Caki2 (cell line): ENCODE data around the gene TMEM72. TPM values are rescaled to one million over a fixed set of nuclear protein-coding genes. Genes with fewer than 3 reads are reported as not detected.
"Not testable (repeated sequence)": the region's sequence is repeated elsewhere in the genome, so short reads cannot be mapped to it uniquely, and the experiment has no call there.

Experiments used
- DNase-seq: peaks from one replicate; pipeline ENCODE4 v3.0.0-alpha.2; 2015; ENCODE audit warnings: low read depth
- in situ Hi-C: cut with HindIII; loops from 2 replicates; pipeline ENCODE4 v1.10.0; 2016; ENCODE audit warnings: low sequenced_read_pairs, low pct_unique_long_range_greater_than_20kb, mixed read lengths
- total RNA-seq: library from RNA; depleted of rRNA; stranded (reverse); fragments of >200 nt; shearing (Covaris generic); gene quantifications from 2 replicates; pipeline ENCODE4 v1.2.3, GENCODE V29; 2014; ENCODE audit warnings: low replicate concordance; rRNA removed

TMEM72 gene
- 1.5 TPM in 1 of 2 replicates, not detected in the other for total RNA-seq

DNA sequence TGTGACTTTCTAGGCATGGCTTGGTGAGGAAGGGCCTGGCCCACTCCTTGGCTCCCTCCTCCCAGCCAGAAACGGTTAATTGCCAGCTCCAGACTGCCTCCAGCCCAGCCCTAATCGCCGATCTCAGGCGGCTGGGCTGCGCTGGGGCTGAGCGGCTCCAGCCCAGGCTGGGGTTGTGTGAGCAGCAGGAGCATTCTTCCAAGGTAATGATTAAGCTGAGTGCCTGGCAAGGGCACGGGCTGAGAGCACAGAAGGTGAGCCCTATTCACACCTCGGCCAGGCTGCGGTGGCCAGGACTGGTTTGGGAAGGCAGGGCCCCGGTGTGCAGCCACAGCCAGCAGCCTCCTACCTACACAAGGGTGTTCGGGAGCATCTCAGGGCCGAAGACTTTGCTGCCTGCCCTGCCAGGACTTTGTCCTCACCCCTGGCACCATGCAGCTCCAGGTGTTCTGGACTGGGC is at the start of gene TMEM72:
TMEM72 (plus strand) TSS at position 257 of the 460 bp plus-strand sequence; CDS start at position 433, 176 bp downstream.
- in situ Hi-C loops: no loop called here
- peak; percentile 78 for DNase-seq

DNA sequence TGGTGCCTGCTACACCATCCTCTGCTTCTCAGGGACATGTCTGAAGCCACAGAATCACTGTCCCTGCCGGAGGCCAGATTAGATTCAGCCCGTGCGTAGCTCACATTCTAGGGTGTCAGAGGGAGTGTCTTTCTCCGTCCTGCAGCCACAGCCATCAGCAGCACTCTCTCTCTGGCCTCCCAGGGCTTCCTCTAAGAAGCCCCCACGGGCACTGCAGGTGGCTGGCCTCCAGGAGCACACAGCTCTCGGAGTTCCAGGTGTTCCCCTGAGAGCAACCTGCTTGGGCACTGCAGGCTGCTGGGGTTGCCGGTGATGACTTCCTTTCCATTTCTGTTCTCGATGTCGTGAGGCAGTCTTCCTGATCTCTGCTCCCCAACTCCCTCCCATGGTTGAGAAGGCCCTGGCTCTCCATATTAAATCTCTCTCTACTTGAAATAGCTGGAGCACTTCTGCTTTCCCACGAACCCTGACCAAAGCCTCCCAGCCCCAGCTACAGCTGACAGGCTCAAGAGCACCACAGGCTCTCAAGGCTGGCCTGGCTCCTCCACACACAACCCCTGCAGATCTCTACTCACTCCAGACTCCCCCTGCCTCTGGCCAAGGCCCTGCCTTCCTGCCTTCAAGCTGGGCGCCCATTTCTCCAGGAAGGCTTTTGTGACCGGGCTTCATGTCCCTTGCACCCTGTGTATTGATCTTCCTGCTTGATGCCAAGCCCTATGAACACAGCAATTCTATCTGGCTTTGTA is 49.0 kb upstream of the TMEM72 start:
- in situ Hi-C loops: no loop called here
- no peak for DNase-seq

DNA sequence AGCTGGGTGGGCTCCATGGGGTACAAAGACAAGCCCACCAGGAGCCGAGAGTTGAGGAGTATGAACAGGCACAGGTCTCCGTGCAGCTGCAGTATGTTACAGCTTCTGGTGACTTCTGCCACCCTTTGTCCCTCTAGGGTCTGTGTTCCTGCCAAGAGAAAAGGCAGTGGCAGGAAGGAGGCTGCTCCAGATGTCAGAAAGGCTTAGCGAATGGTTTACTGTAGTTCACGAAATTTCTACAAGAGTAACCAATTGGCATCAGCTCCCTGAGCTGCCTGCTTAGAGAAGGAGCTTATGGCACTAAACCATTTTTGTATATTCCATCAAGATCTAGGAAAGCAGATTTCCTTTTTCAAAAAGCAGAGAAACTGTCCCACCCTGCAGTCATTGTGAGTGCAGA is 48.2 kb upstream of the TMEM72 start:
- DNase-seq: no peak
- in situ Hi-C loops: no loop called here

DNA sequence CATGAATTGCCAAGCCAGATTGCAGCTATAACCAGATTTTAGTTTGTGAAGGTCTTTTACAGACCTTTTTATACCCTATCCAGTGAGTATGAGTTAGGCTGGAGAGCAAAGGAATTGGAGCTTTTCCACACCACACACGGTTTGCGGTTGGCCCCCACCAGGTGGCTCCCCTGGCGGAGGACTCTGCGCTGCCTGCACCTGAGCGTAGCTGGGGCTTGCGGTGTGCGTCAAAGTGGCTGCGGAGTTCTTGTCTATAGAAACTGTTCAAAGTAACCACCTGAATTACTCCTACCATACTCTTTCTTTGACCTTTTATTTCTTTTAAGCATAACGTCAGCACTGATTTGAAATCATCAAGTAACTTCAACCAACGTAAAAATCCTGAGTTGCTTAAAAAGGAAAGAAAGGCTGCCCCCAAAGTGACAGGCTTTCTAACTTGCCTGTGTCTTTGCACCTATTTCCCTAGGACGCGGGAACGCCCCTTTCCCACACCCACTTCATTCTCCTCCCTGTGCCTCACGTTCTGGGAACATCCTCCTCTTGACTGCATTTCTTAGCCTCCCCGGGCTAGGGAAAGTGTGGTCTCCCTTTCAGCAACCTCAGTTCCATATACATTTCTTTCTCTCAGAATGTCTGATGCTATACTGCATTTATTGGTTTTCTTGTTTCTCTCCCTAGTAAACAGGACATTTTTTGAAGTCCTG is 47.6 kb upstream of the TMEM72 start:
- DNase-seq: no peak
- in situ Hi-C loops: no loop called here

DNA sequence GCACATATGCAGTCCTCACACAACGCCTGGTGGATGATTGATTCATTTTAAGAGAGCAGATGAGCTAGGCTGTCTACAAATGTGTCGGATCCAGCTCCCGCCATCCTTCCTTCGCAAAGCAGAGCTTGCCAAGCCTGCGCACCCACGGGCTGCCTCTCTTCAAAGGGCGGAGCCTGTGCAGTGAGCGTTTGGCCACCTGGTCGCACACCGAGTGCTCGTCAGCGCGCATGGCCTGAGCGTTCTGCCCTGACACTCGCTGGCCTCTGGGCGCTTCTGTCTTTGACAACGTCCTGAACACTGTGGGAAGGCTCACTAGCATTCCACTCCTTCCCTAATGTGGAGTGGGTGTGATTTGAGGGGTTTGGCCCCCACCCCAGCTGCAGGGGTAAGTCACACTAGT is 47.1 kb upstream of the TMEM72 start:
- no peak for DNase-seq
- in situ Hi-C loops: no loop called here

DNA sequence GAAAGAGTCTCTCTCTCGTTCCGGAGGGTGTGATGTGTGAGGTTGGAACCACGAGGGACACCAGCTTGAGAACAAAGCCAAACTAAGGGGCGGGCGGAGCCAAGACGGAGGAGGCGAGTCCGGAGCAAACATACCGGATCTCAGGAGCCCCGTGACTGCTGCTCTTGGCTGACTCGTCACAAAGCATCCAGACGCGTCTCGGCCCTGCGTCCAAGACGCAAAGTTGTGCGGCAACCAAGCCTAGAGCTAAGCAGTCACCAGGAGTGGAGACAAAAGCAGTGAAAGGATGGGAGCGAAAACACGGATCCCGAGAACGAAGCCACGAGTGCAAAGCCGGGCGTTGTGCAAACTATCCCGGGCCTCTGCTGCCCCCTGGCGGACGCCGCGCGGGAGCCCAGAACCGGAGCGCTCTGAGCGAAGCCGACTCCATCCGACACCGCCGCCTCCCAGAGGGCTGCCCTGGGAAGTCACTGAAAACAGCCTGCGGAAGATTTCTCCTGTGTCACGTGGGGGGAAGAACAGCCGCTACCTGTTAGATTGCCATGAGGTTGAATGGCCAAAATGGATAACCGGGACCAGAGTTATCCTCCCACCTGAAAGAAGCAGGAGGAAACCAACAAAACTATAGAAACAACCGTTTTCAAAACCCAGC is 46.4 kb upstream of the TMEM72 start:
- DNase-seq: peak; percentile 82
- in situ Hi-C loops: no loop called here

DNA sequence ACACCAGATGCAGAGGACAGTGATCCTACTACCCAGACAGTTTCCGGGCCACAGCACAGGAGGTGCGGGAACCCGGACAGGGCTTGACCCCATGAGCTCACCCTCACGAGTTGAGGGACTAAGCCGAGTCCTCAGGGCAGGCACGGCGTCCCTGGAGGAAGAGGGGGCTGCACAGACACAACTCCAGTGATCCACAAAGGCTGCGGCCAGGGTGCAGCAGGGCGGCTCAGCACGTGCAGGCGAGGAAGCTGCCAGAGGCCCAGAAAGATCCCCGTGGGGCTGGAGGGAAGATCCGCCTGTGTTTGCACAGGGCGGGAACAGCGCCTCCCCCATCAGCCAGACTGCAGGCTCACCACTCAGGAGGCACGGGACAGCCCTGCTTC is 45.9 kb upstream of the TMEM72 start:
- DNase-seq: no peak
- in situ Hi-C loops: no loop called here

DNA sequence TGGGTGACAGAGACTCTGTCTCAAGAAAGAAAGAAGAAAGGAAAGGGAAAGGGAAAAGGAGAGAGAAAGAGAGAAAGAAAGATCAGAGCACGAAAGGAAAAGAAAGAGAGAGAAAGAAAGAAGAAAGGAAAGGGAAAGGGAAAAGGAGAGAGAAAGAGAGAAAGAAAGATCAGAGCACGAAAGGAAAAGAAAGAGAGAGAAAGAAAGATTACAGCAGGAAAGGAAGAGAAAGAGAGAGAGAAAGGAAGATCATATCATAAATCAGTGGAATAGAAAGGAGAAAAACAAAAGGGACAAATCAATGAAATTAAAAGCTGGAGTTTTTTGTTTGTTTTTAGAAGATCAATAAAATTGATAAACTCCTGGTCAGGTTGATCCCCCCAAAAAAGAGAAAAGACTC is 44.8 kb upstream of the TMEM72 start:
- DNase-seq: not testable (repeated sequence)

DNA sequence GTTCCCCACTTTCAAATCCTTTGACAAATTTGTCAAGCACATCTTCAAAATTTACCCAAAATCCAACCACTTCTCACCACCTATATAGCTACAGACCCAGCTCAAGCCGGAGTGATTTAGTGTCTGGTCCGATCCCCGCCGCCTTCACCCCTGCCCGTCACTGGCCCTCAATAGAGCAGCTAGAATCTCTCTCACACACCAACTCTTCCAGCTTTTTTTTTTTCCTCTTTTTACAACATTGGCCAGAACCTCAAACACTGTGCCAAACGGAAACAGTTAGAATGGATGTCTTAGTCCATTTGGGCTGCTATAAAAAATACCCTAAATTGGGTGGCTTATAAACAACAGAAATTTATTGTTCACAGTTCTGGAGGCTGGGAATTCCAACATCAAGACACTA is 41.1 kb upstream of the TMEM72 start:
- no peak for DNase-seq
- in situ Hi-C loops: no loop called here

More for the DNA sequence above, 44.8 kb upstream of the TMEM72 start:
- in situ Hi-C loops: not testable (repeated sequence)

DNA sequence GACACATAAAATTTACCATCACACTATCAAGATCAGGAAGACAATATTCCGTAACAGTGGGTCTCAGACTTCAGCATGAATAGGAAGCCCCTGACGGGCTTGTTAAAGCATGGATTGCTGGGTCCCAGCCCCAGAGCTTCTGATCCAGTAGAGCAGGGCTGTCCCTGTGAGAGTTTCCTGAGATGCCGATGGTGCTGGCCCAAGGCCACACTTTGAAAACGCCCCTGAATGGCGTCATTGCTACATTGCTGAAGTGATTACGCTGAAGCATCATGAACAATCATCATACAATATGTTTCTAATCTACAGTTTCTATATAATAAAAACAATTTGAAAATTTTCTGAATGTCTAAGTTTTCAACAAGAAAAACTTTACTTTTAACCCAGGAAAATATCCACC is 38.0 kb upstream of the TMEM72 start:
- DNase-seq: no peak
- in situ Hi-C loops: no loop called here

DNA sequence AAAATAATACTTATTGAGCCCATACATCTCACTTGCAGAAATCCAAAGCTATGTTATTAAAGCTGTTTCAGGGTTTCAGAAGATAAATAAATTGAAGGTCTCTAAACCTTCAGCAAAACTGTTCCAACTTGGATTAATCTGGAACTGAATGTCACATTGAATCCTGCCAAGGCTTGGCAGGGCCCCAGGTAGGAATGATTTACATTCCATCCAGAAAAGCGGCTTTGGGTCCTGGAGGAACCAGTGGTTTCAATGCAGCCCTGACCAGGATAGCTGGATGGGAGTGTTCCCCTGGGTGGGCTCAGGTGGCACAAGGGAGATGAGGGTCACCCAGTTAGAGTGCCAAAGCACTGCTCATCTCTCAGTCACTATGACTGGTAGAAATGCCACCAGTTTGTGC is 37.0 kb upstream of the TMEM72 start:
- DNase-seq: no peak
- in situ Hi-C loops: no loop called here

DNA sequence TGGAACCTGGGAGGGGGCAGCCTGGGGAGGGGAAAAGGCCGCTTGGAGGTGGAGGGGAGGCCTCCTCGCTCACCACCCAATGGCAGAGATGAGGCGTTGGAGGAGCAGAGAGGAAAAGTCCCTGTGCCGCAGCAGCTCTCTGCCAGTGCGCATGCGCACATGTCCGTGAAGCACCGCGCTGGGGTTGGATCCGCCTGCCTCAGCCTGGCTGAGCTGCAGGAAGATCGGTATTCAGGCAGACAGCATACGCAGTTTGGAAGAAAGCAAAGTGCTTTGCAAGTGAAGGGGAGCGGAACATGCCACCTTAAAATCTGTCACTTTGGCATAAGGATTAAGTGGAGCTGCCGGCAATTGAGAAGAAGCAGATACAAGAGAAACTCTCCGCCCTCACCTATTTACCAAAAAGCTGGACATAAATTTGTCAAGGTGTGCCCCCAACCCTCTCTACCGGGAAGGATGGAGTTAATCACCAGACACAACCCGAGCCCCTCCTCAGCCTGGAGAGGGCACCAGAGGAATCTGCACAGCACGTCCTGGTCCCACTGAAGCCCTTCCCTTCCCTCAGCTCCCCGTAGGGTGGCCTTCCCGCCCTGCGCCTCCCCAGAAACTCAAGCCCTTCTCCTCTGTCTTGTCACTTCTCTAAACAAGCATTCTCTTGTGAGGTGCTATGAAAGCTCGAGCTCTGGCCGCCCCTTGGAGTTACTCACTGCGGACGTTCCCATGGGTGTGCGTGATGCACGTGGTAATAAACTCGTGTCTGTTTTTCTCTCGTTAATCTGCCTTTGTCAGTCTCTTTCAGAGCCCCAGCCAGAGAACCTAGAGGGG is 32.2 kb upstream of the TMEM72 start:
- DNase-seq: peak; percentile 57
- in situ Hi-C loops: no loop called here

DNA sequence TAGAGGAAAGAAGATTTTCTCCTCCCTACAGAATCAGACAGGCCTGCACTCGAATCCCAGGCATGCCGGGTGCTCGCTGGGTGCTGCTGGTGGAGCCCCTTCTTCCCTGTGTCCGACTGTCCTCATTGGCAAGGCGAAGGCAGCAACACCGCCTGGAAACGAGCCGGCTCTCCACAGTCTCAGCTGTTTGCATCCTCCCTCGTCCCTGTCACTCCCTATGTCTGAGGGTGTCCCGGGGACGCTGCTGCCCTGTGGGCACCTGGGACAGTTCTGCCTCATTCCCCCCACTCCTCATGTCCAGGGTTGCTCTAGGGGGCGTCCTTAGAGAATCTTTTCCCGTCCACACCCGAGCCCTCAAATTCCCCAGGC is 31.6 kb upstream of the TMEM72 start:
- no peak for DNase-seq
- in situ Hi-C loops: no loop called here

DNA sequence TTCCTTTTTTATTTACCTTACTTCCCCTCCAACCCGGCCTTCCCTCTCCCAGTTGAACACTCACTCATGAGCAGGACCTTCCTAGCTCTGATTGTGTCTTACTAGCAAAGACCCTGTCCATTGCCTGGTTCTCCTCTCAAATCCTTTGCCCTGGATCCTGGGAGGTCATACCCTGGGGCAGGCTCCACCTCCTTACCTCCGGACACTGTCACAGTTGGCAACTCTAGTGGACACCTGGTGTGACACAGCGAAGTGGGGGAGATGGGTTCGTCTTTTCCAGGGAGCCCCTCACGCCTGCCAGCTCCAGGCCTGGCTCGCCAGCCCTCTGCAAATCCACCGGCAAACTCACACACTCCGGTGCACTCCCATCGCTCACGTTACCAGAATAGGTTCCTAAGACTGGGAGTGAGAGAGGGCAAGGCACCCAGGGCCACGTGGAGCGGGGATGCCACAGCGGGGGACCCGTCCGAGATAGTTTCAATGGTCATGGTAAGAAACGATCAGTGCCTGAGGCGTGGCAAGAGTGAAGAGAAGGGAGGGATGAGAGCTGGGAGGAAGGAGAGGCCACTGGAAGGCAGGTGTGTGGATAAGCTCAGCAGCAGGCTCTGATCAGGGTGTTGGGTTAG is 30.9 kb upstream of the TMEM72 start:
- in situ Hi-C loops: no loop called here
- DNase-seq: no peak

DNA sequence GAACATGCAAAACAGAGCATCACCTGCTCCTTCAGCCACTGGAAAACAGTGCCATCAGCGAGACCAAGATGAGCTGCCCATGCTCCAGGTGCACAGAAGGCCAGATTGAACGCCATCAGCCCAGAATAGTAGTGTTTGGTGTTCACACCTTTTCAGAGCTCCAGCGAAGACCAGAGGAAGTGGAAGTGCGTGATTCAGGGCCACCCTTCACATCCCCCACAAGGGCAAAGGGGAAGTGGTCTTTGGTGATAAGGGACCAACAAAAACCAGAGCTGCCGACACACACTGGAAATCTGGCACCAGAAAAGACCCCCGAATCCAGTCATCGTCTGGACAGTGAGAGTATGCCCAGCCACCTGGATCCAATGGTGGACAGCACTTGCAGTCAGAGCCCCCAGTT is 29.5 kb upstream of the TMEM72 start:
- DNase-seq: no peak
- in situ Hi-C loops: no loop called here

DNA sequence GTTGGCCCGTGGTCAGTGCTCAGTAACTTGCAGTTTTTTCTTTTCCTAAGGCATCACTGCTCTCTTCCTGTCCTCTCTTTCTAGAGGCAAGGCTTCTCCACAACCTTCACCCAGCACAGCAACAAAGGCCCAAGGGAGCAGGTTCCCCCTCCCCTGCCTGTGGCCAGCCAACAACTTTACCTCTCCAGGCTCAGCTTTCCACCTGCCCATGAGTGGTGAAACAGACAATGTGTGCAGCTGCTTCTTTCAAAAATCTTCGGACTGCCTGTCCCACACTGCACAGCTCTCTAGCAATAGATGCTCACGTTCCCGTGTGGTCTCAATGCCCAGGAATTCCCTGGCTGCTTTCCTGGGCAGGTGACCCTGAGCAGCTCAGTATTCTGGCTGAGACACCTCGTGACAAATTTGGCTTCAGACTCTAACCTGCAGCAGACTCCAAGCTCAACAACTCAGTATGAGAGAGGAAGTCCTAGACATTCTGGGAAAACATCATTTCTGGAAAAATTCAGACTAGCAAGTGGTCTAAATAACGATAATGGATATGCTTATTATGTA is 28.9 kb upstream of the TMEM72 start:
- in situ Hi-C loops: no loop called here
- DNase-seq: no peak

DNA sequence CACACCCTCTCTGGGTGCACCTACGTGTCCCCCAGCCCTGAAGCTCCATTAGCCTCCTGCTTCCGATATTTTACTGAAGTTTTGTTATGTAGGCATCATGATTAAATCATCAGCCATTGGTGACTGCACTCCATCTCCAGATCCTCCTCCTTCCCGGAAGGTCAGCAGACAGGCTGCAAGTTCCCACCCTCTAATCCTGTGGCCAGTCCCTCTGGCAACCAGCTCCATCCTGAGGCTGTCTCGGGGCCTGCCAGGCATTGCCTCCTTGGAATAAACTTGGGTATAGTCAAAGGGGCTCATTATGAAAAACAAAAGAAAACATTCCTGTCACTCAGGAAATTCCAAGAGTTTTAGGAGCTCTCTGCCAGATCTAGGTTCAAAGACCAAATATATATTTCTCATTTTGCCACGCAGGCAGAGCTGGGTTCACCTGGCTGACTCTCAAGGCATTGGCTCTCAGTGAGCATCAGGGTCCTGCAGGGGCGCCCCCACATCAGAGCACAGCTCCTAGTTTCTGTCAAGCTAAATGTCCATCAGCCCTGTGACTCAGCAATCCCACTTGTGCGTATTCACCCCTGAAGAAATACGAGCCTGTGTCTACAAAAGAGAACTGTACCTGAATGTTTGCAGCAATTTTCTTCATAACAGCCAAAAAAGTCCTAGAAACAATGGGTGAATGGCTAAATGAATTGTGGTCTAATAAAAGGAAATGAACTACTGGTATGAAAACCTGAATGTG is 27.4 kb upstream of the TMEM72 start:
- in situ Hi-C loops: no loop called here
- DNase-seq: no peak
